K562 (cell line): Measurements from ENCODE around the gene ACADM. TPM values are rescaled to one million over a fixed set of nuclear protein-coding genes. Genes with fewer than 3 reads are reported as not detected.

ENCODE experiments used
- ATAC-seq: fragments of 200-7000 bp; cut with Tn5 transposase; 3 replicates; pipeline ENCODE4 v1.9.1; 2020; ENCODE audit warnings: moderate library complexity
- BruUV-seq: library from RNA; stranded (reverse); fragments of 400-500 nt; replicated peaks from 2 replicates; lab custom pipeline; 2021; lab: Mats Ljungman, UMichigan
- CTCF ChIA-PET: fragments of 300-600 bp; formaldehyde crosslinking; extraction: SDS; loops from one replicate; lab custom pipeline; 2021; ENCODE audit warnings: low intra/inter-chr PET ratio; lab: Yijun Ruan, JAX
- POLR2A ChIA-PET: fragments of 300-600, 350-650 bp; sonication (Branson Sonifier 250); formaldehyde crosslinking; extraction: SDS; loops from one replicate; lab custom pipeline; 2021; ENCODE audit warnings: antibody characterized with exemption, inconsistent platforms; lab: Yijun Ruan, JAX
- DNase-seq, 4 experiments: peaks; one replicate each; pipeline versions ENCODE4 v3.0.0 to v3.0.0-alpha.2; 2011 to 2018; ENCODE audit warnings: low spot score in 3 of 4, mixed read lengths in 3 of 4; ENCODE audit errors: extremely low read depth in 1 of 4
- FAIRE-seq: peaks from 2 replicates; lab custom pipeline; 2011; peaks lifted over from hg19 to GRCh38; lab: Jason Lieb, UNC
- H2AFZ ChIP-seq: 2 replicates; pipeline ENCODE4 v1.6.0; 2011; ENCODE audit warnings: low read depth, low read length, control low read depth, inconsistent platforms
- H3K27ac ChIP-seq: fragments of 200-600 bp; 3 replicates; pipeline ENCODE4 v1.8.0; 2011; ENCODE audit warnings: low read depth, mild to moderate bottlenecking, control low read depth, inconsistent platforms, low read length, moderate library complexity, mixed read lengths; ENCODE audit errors: extremely low read depth
- H3K27me3 ChIP-seq, 2 experiments: fragments of 300-600 bp in 1 of 2; 2 replicates in 1 of 2; 3 replicates in 1 of 2; pipeline versions ENCODE4 v1.6.0 to v1.8.0; 2011; ENCODE audit warnings: inconsistent platforms in 2 of 2, low read length in 2 of 2, mild to moderate bottlenecking in 1 of 2, mixed read lengths in 1 of 2, moderate library complexity in 1 of 2; ENCODE audit not compliant: control insufficient read depth in 2 of 2, insufficient read depth in 2 of 2
- H3K36me3 ChIP-seq: fragments of 300-600 bp; 3 replicates; pipeline ENCODE4 v1.8.0; 2011; ENCODE audit warnings: mild to moderate bottlenecking, low read length, inconsistent platforms; ENCODE audit not compliant: control insufficient read depth, insufficient read depth
- H3K4me1 ChIP-seq, 2 experiments: fragments of 200-600 bp in 1 of 2; replicated peaks in 1 of 2; 2 replicates in 1 of 2; 3 replicates in 1 of 2; pipeline versions ENCODE4 v1.5.1 to v1.8.0; 2011; ENCODE audit warnings: inconsistent platforms in 2 of 2, low read length in 2 of 2, mild to moderate bottlenecking in 1 of 2, mixed read lengths in 1 of 2, moderate library complexity in 1 of 2; ENCODE audit not compliant: control insufficient read depth in 2 of 2, insufficient read depth in 2 of 2
- H3K4me2 ChIP-seq: 2 replicates; pipeline ENCODE4 v1.6.1; 2011; ENCODE audit warnings: low read length, control low read depth, inconsistent platforms, mixed read lengths; ENCODE audit not compliant: insufficient read depth
- H3K4me3 ChIP-seq: fragments of 200-600 bp; sonication (generic), shearing (Covaris generic); 2 replicates; pipeline ENCODE4 v1.5.1; 2016; ENCODE audit warnings: control low read depth, inconsistent platforms
- H3K79me2 ChIP-seq: fragments of 200-600 bp; 3 replicates; pipeline ENCODE4 v1.8.0; 2011; ENCODE audit warnings: low read length, inconsistent platforms; ENCODE audit not compliant: control insufficient read depth, insufficient read depth
- H3K9ac ChIP-seq, 2 experiments: 2 replicates each; pipeline versions ENCODE4 v1.6.0 to v1.6.1; 2011; ENCODE audit warnings: low read depth in 2 of 2, low read length in 2 of 2, control low read depth in 1 of 2, inconsistent platforms in 1 of 2, mild to moderate bottlenecking in 1 of 2, mixed read lengths in 1 of 2; ENCODE audit not compliant: insufficient read depth in 1 of 2
- H3K9me1 ChIP-seq: one replicate; pipeline ENCODE4 v1.6.0; 2011; ENCODE audit warnings: inconsistent platforms, mild to moderate bottlenecking, low read length, moderate library complexity; ENCODE audit not compliant: control insufficient read depth, insufficient read depth
- H3K9me3 ChIP-seq: replicated peaks from 2 replicates; pipeline ENCODE4 v1.5.1; 2011; ENCODE audit warnings: low read depth, low read length, inconsistent platforms; ENCODE audit not compliant: control insufficient read depth, insufficient read depth
- H4K20me1 ChIP-seq: replicated peaks from 2 replicates; pipeline ENCODE4 v1.6.1; 2011; ENCODE audit warnings: low read length, inconsistent platforms, mixed read lengths; ENCODE audit not compliant: control insufficient read depth, insufficient read depth
- ARID1B ChIP-seq: fragments of 450-650 bp; IDR thresholded peaks from 2 replicates; pipeline ENCODE4 v1.6.1; 2016; ENCODE audit warnings: antibody characterized with exemption, mild to moderate bottlenecking, inconsistent platforms
- BRD4 ChIP-seq: fragments of 200-600 bp; sonication (generic); IDR thresholded peaks from 2 replicates; pipeline ENCODE4 v1.6.1; 2017; ENCODE audit warnings: inconsistent platforms
- CBFA2T2 ChIP-seq: fragments of 450-650 bp; conservative IDR thresholded peaks from 2 replicates; pipeline ENCODE4 v1.6.1; 2017; ENCODE audit warnings: mild to moderate bottlenecking
- CCNT2 ChIP-seq: IDR thresholded peaks from 2 replicates; pipeline ENCODE4 v1.6.1; 2011; ENCODE audit warnings: borderline replicate concordance, low read depth, mild to moderate bottlenecking, moderate library complexity, mixed read lengths, low read length; ENCODE audit not compliant: insufficient read length; ENCODE audit errors: extremely low read depth
- CSDE1 ChIP-seq, 2 experiments: fragments of 450-650 bp; IDR thresholded peaks; 2 replicates each; pipeline ENCODE4 v1.6.1; 2016; ENCODE audit warnings: mild to moderate bottlenecking in 1 of 2
- DMBX1 ChIP-seq: fragments of 250-450 bp; sonication (Bioruptor Pico); IDR thresholded peaks from 2 replicates; pipeline ENCODE4 v1.8.0; 2022; ENCODE audit warnings: inconsistent platforms, mild to moderate bottlenecking, moderate library complexity, borderline replicate concordance
- ETV6 ChIP-seq, 3 experiments: fragments of 150-350 bp in 1 of 3; sonication (generic) in 1 of 3; formaldehyde crosslinking in 1 of 3; IDR thresholded peaks; 2 replicates each; pipeline versions ENCODE4 v1.6.1 to v1.8.0; 2014 to 2022; ENCODE audit warnings: borderline replicate concordance in 2 of 3, low read depth in 2 of 3, antibody characterized with exemption in 1 of 3, low read length in 1 of 3, mild to moderate bottlenecking in 1 of 3, missing genetic modification reagents in 1 of 3
- HMGN3 ChIP-seq: IDR thresholded peaks from 2 replicates; pipeline ENCODE4 v1.6.1; 2011; ENCODE audit warnings: borderline replicate concordance, low read depth, mild to moderate bottlenecking, mixed read lengths, low read length; ENCODE audit not compliant: insufficient read length; ENCODE audit errors: extremely low read depth
- KLF13 ChIP-seq: fragments of 450-650 bp; IDR thresholded peaks from 2 replicates; pipeline ENCODE4 v1.6.1; 2016; ENCODE audit warnings: missing genetic modification characterization, low read depth, mild to moderate bottlenecking, missing compliant biosample characterization, moderate library complexity, borderline replicate concordance
- KLF16 ChIP-seq: IDR thresholded peaks from 2 replicates; pipeline ENCODE4 v1.6.1; 2016; ENCODE audit warnings: antibody characterized with exemption
- MAFF ChIP-seq: IDR thresholded peaks from 2 replicates; pipeline ENCODE4 v1.6.1; 2012; ENCODE audit warnings: low read length, improper control_type of control experiment
- NCOR1 ChIP-seq: fragments of 450-650 bp; IDR thresholded peaks from 2 replicates; pipeline ENCODE4 v1.6.1; 2016; ENCODE audit warnings: mild to moderate bottlenecking, moderate library complexity
- POLR2G ChIP-seq: fragments of 200-400 bp; formaldehyde crosslinking; IDR thresholded peaks from 2 replicates; pipeline ENCODE4 v1.6.1; 2017; ENCODE audit warnings: low read depth, mild to moderate bottlenecking, antibody characterized with exemption, low read length, moderate library complexity
- PTRF ChIP-seq: fragments of 450-650 bp; IDR thresholded peaks from 2 replicates; pipeline ENCODE4 v1.6.1; 2016; ENCODE audit warnings: mild to moderate bottlenecking, missing genetic modification characterization, missing compliant biosample characterization
- RBFOX2 ChIP-seq: fragments of 200-400 bp; formaldehyde crosslinking; IDR thresholded peaks from 2 replicates; pipeline ENCODE4 v1.6.1; 2017; ENCODE audit warnings: low read depth, mild to moderate bottlenecking, low read length, moderate library complexity
- SETDB1 ChIP-seq: IDR thresholded peaks from one replicate; pipeline ENCODE4 v1.6.1; 2012; ENCODE audit warnings: low read length, control low read depth, inconsistent platforms
- ZNF197 ChIP-seq: fragments of 200-800 bp; sonication (Bioruptor generic); IDR thresholded peaks from 2 replicates; pipeline ENCODE4 v1.6.1; 2016; ENCODE audit warnings: low read depth, missing genetic modification characterization, missing compliant biosample characterization
- ZNF384 ChIP-seq: IDR thresholded peaks from 2 replicates; pipeline ENCODE4 v1.6.1; 2012; ENCODE audit warnings: low read depth, low read length, improper control_type of control experiment
- WGBS: fragments of 100-300 bp; shearing (Covaris generic); methylation state at CpG from one replicate; pipeline ENCODE4 v1.1.6; 2016; ENCODE audit warnings: low coverage, mixed read lengths; ENCODE audit not compliant: insufficient coverage; ENCODE audit errors: missing lambda C conversion rate; 5-methylcytosine and 5-hydroxymethylcytosine counted together
- in situ Hi-C: fragments of 300-500 bp; cut with MboI; formaldehyde crosslinking; loops from 4 replicates; pipeline ENCODE4 v1.15.0; 2018; ENCODE audit warnings: inconsistent platforms, mixed read lengths
- intact Hi-C: fragments of 100-400 bp; cut with micrococcal nuclease; formaldehyde crosslinking; loops from 2 replicates; pipeline ENCODE4 v1.14.2; 2022
- polyA plus RNA-seq, 8 experiments: library from polyadenylated mRNA; depleted of rRNA in 4 of 8; stranded (reverse) in 5 of 8; unstranded in 3 of 8; fragments of >200 nt; fragmentation: Nextera tagmentation in 2 of 8; fragmentation: Illumina TruSeq in 1 of 8; extraction: Ambion mirVana in 2 of 8; extraction: Trizol in 1 of 8; gene quantifications; 2 replicates each; pipeline versions ENCODE4 v1.2.1 to v1.2.3, GENCODE V29; 2011 to 2014; ENCODE audit warnings: inconsistent platforms in 1 of 8, missing spikeins in 1 of 8
- total RNA-seq, 7 experiments: library from RNA; depleted of rRNA in 6 of 7; stranded (reverse); fragments of >200 nt in 6 of 7; fragmentation: Illumina TruSeq in 2 of 7; extraction: Trizol in 2 of 7; gene quantifications; 2 replicates each; pipeline versions ENCODE4 v1.2.1 to v1.2.3, GENCODE V29; 2011 to 2021; ENCODE audit warnings: low replicate concordance in 1 of 7
- TF ChIP-seq, protein P1 (sequence below): fragments of 200-800 bp; sonication (Bioruptor generic); IDR thresholded peaks from 2 replicates; pipeline ENCODE4 v1.6.1; 2017; ENCODE audit warnings: missing genetic modification characterization, missing compliant biosample characterization
- TF ChIP-seq, protein P2 (sequence below): fragments of 450-650 bp; IDR thresholded peaks from 2 replicates; pipeline ENCODE4 v1.6.1; 2017; ENCODE audit warnings: antibody characterized with exemption

The ACADM gene
- total and polyA plus RNA-seq, 9 of the 15 experiments (the other 6 are each of a cell fraction or from before 2014, with no cell fraction given) = 82.5 to 156 (median 123) TPM

DNA sequence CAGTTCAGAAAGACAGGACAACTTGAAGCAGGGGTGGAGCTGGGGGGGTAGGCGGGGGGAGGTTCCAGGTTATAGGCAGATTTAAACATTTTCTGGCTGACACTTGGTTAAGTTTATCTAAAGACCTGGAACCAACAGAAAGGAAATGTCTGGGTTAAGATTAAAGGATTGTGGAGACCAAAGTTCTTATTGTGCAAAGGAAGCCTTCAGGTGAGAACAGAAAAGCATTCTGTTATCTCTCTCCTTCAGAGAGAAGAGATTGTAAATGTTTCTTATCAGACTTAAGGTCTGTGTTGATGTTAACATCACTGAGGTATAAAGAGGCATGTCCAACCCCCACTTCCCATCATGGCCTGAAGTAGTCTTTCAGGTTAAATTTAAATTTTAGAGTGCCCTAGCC lies 3.7 kb upstream of the ACADM start:
- Histone ChIP-seq H3K4me2 (no peak overlapping the region), H3K27ac (no peak overlapping the region), H3K9me1 (no peaks in the 10 kb centered on the region), H3K27me3 (no peaks in the 10 kb centered on the region), H3K4me1 (peaks cover 0 to 10% of the 10 kb centered on the region in 2 experiments; a peak in 3 of 5 replicates), H3K9me3 (peaks cover 5% of the 10 kb centered on the region), H2AFZ (no peak overlapping the region), H4K20me1 (no peaks in the 10 kb centered on the region), H3K36me3 (no peaks in the 10 kb centered on the region), H3K9ac (no peak overlapping the region), H3K4me3 (no peak overlapping the region), H3K79me2 (peaks cover 21% of the 10 kb centered on the region)
- DNase-seq = peak in 1 of 4 experiments; percentile 11
- CTCF ChIA-PET = no interaction called here
- no peak for ATAC-seq
- FAIRE-seq = no peak
- intact Hi-C loops (loop anchor here (10.0 kb wide), 1 partner anchor 456 kb away; no protein-coding TSS in a partner anchor), in situ Hi-C loops (no loop called here)
- no TSS peak for BruUV-seq
- 50% methylated on average over 1 of the region's 1 CpG for WGBS
- POLR2A ChIA-PET = no interaction called here
- TF ChIP-seq ZNF197 (CRISPR knock-in tag) = no peak
- TF ChIP-seq RBFOX2 = no peak
- no peak for TF ChIP-seq ETV6 (IDR thresholded peaks at IDR 0.05; ENCODE audit: borderline replicate concordance in 1 of 2, low read depth in 2 of 2, low read length in 1 of 2)
- no peak for TF ChIP-seq ETV6 (CRISPR knock-in tag; IDR thresholded peaks at IDR 0.05; ENCODE audit: borderline replicate concordance)
- TF ChIP-seq, protein P1, sequence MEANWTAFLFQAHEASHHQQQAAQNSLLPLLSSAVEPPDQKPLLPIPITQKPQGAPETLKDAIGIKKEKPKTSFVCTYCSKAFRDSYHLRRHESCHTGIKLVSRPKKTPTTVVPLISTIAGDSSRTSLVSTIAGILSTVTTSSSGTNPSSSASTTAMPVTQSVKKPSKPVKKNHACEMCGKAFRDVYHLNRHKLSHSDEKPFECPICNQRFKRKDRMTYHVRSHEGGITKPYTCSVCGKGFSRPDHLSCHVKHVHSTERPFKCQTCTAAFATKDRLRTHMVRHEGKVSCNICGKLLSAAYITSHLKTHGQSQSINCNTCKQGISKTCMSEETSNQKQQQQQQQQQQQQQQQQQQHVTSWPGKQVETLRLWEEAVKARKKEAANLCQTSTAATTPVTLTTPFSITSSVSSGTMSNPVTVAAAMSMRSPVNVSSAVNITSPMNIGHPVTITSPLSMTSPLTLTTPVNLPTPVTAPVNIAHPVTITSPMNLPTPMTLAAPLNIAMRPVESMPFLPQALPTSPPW (CRISPR knock-in tag) = 0 out of 2 replicates have a peak, but pooled peaks have one; percentile 9
- TF ChIP-seq KLF16 = no peak
- 0 out of 2 replicates have a peak, but pooled peaks have one; percentile 37 for TF ChIP-seq ARID1B
- peak; percentile 48 for TF ChIP-seq CBFA2T2
- TF ChIP-seq CCNT2 = no peak
- no peak for TF ChIP-seq KLF13 (tag)
- TF ChIP-seq ZNF384 = no peak
- no peak for TF ChIP-seq HMGN3
- peak; percentile 10; the same call in 1 of the 2 replicates for TF ChIP-seq NCOR1
- no peak for TF ChIP-seq DMBX1 (CRISPR knock-in tag)
- no peak for TF ChIP-seq POLR2G
- TF ChIP-seq, protein P2, sequence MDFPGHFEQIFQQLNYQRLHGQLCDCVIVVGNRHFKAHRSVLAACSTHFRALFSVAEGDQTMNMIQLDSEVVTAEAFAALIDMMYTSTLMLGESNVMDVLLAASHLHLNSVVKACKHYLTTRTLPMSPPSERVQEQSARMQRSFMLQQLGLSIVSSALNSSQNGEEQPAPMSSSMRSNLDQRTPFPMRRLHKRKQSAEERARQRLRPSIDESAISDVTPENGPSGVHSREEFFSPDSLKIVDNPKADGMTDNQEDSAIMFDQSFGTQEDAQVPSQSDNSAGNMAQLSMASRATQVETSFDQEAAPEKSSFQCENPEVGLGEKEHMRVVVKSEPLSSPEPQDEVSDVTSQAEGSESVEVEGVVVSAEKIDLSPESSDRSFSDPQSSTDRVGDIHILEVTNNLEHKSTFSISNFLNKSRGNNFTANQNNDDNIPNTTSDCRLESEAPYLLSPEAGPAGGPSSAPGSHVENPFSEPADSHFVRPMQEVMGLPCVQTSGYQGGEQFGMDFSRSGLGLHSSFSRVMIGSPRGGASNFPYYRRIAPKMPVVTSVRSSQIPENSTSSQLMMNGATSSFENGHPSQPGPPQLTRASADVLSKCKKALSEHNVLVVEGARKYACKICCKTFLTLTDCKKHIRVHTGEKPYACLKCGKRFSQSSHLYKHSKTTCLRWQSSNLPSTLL = no peak
- TF ChIP-seq BRD4 = no peak
- no peak for TF ChIP-seq PTRF (tag)
- no peak for TF ChIP-seq CSDE1 (IDR thresholded peaks at IDR 0.05)
- no peak for TF ChIP-seq MAFF
- no peak for TF ChIP-seq SETDB1
